IPS-NIHi7 (cell line): ENCODE results near the gene MAF.

Experiments used
- DNase-seq: peaks from one replicate; pipeline ENCODE4 v3.0.0; 2012; ENCODE audit warnings: mixed read lengths; ENCODE audit errors: extremely low spot score

The MAF gene

DNA sequence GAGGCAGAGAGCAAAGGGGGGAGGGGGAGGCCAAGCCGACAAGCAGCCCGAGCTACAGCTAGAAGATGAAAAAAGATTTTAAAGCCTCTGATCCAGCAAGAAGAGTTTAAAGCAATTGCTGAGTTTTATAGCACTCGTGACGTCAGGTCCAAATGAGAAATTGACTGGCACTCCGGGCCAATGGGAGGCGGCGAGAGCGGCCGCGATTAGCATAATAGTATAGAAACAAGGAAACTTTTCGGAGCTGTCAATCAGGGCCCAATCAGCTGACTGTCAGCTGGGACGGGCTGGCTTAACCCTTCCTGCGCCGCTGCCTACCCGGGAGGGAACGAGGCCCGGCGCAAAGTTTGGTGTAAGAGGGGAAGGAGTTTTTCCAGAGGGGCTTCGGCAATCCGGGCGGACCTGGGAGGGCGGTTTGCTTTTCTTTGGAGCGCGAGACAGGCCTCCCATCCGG lies at the start of gene MAF:
MAF (minus strand) TSS at position 100 of the 454 bp plus-strand sequence. CDS start 835 bp downstream, outside the sequence.
- peak; percentile 75 for DNase-seq

DNA sequence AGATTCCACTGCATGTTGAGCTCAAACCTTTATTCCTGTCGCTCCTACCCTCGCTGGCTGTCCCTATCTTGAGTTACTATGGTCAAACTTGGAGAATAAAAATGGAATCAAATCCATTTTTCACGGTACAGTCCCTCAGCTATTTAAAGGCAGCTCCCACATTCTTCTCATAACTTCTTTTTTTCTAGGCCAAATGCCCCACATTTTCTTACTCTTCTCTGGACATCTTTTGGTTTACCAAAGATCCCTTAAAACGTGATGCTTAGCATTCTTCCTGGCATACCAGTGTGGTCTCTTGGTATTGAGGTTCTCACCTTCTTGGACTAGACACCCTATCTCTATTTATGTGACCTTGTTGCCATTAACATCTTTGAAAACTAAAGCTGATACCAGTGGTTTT lies 48.3 kb upstream of the MAF start:
- no peak for DNase-seq

DNA sequence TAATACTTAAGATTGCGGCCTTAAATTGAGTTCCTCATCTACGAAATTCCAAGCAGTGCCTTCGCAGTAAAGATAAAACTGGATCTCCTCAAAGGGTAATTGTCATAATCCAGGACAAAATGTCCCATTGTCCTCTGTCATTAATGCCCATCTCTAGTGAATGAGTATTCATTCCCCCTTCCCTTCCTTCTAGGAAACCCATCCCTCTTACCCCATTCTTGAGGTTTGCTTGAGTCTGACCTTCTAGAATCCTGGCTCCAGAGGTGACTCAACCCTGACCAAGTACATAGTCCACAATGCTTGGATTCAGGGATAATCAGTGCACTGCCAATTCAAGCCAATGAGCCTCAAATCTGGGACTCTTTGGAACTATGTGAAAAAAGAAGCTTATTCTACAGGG lies 47.0 kb upstream of the MAF start:
- no peak for DNase-seq

GRCh38 chr16:79645701-79646100 lies 45.2 kb upstream of the MAF start:
- no peak for DNase-seq

GRCh38 chr16:79644971-79645667 lies 44.6 kb upstream of the MAF start:
- DNase-seq, result no peak

GRCh38 chr16:79642652-79643051 lies 42.1 kb upstream of the MAF start:
- no peak for DNase-seq

DNA sequence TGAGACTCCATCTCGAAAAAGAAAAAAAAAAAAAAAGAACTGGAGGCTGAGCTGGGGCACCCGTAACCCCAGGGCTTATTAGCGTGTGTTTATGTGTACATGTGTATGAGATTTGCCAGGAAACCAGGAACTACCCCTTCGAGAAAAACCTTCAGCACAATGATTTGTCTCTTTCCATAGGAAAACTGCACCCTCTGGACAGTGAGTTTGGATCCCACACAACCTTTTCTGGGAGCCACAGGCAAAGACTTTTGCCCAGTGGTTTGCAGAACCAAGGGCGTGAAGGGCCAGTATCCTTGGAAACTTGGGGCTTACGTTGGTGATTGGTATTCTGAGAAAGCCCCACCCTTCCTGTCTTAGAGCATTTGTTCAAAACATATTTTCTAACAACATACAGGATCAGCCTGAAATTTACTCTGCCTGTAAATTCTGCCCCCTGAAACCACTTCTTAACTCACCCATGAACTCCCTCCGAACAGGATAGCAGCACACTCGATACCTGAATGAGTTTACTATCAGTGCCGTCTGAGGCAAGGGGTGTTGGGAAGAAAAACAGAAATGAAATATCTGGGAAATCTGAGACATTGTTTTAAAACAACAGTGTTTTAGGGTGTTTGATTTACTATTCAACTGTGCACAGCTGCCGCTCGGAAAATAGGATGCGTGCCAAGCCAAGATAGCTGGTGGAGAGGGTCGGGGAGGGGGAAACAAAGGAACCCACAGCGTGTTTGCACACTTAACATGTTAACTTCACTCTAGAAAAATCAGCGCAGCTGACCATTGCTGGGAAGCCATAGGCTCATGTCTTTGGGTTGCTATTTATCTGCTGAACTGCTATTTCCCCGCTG lies 40.2 kb upstream of the MAF start:
- no peak for DNase-seq

- no peak for DNase-seq
These were observed 39.2 kb upstream of the MAF start for GRCh38 chr16:79639576-79640311.

DNA sequence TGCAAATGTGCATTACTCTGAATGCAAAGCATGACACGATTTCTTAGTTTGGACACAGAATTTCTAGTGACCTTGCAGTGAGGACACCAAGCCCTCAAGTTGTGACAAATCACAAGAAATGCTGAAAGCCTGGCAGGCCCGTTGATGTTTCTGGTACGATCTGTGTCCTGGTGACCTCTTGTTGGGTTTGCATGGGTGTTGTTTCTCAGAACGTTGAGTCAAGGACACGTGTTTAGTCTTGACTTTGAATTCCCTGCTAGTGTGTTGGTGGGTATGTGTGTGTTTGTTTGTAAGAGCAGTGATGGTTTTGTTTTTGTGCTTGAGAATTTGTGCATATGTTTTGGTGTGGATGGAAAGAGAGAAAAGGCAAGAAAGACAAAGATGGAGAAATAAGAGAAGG lies 37.8 kb upstream of the MAF start:
- DNase-seq, result no peak

- no peak for DNase-seq
These were observed 35.0 kb upstream of the MAF start for GRCh38 chr16:79635488-79635887.

GRCh38 chr16:79634298-79634697 lies 33.8 kb upstream of the MAF start:
- no peak for DNase-seq

GRCh38 chr16:79632289-79632688 lies 31.8 kb upstream of the MAF start:
- no peak for DNase-seq

GRCh38 chr16:79628988-79629387 lies 28.5 kb upstream of the MAF start:
- no peak for DNase-seq

DNA sequence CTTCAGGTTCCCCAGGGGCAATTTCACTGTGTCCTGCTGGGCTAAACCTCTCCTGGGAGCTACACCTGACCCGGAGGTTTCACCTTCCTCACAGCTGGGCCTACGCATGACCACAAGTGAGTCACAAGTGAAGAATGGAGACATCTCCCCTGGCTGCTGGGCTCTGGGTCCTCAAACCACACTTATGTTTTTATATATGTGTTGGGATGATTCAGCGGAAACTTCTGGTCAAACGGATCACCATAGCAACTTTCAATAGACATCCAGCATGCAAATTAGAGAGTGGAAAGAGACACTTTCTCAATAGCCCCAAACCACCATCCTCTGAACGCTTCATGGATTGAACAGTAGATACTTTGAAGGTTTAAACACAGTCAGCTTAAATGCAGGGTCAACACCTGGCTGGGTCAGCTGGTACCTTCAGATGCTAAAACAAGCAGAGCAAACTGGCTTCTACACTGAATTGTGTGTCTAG lies 28.0 kb upstream of the MAF start:
- DNase-seq, result no peak

DNA sequence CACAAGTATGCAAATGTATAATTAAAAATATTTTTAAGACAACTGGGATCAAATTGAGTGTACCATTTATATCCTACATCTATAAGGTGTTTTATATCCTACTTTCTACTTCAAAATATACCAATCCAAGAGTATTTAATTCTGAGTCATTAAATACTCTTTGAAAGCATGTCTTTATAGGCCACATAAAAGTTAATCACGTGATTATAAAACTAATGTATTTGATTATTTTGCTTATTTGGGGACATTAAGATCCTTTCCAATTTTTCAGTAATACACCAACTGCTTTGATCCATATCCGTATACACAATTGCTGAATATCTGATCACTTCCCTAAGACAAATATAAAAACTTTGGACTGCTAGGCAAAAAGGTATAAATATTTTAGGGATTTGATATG lies 26.6 kb upstream of the MAF start:
- no peak for DNase-seq

- DNase-seq, result no peak
These were observed 25.2 kb upstream of the MAF start for GRCh38 chr16:79625738-79626137.

DNA sequence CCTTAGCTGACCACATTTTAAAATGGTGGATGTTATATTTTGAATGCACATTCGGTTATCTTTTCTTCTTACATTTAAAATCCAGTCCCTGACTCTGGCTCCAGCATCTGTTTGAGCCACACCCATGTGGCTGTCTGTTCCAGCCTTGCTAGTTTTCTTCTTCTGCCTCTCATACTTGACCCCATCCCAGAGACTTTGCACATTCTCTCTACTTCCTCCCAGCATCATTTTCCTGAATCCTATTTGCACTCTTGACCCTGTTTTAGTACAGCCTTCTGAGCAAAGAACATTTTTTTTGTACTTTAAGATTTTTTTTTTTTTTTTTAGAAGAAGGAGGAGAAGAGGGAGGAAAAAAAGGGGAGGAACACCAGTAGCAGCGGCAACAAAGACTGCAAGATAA lies 23.3 kb upstream of the MAF start:
- no peak for DNase-seq

DNA sequence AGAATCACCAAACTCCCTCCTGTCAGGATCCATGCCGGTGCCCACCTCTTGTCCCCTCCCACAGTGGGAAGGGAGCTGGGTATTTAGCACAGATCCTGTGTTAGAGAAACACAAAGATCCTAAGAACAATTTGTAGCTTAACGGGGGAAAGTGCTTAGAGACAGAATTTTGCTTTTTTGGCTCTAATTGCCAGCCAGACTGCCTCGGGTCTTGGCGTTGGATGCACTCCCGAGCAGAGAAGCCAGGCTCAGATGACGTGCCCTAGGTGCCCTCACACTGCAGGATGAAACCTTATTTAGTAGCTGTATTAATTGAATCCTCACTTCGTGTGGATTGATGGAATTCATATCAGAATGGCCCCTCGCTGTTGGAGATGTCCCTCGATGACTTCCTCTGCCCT lies 22.5 kb upstream of the MAF start:
- DNase-seq, result no peak

DNA sequence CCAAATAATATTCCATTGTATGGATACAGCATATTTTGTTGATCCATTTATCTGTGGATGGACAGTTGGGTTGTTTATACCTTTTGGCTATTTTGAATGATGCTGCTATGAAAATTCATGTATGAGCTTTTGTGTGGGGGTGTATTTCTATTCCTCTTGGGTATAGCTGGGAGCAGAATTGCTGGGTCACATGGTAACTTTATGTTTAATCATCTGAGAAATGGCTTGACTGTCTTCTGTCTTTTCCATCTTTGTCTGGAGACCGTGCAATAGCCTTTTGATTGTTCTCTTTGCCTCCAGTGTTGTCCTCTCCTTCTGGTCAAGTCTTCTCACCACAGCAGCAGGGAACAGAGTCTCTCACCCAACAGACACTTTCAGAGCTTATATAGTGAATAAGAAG lies 20.5 kb upstream of the MAF start:
- no peak for DNase-seq

DNA sequence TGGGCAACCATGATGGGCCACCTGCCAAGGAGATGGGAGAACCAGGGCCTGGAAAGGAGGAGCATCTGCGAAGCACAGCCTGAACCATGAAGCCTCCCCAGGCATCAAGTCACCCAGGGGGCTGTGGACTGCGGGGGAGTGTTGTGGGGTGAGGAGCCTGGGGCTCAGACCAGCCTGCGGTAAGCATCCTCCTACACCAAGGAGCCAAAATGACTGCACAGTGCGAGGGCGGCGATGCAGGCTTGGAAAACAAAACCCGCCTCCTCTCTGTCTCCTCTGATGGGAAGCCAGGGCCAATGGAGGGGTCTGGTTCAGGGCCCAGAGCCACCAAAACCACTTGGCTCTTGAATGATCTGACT lies 18.1 kb upstream of the MAF start:
- DNase-seq, result no peak

GRCh38 chr16:79618041-79618691 lies 17.6 kb upstream of the MAF start:
- no peak for DNase-seq

- no peak for DNase-seq
These were observed 12.5 kb upstream of the MAF start for GRCh38 chr16:79613009-79613408.
